Erythroblast (primary cell): ENCODE measurements around the gene SHANK1.

Experiments
- GATA1 ChIP-seq: IDR thresholded peaks from 2 replicates; pipeline ENCODE4 v1.6.1; 2011; ENCODE audit warnings: low read depth, mild to moderate bottlenecking, control low read depth, low read length, moderate library complexity
- POLR2A ChIP-seq: IDR thresholded peaks from 2 replicates; pipeline ENCODE4 v1.6.1; 2011; ENCODE audit warnings: mild to moderate bottlenecking, low read length

GRCh38 chr19:50695251-50696093 is 24.1 kb downstream of the SHANK1 start:
- TF ChIP-seq POLR2A (no peak), GATA1 (no peak)
